Activated CD4-positive, alpha-beta T cell treated with anti-CD3 and anti-CD28 coated beads, Interleukin-2, Interleukin-4, amounts not matched to agents 100 ng/mL and 50 ng/mL, durations not matched to agents 16 hours and 8 hours (primary cell): ENCODE data around the gene CFAP74.

Source experiments
- DNase-seq: peaks from one replicate; pipeline ENCODE4 v3.0.0-alpha.2; 2020; ENCODE audit warnings: low spot score

Gene CFAP74

DNA sequence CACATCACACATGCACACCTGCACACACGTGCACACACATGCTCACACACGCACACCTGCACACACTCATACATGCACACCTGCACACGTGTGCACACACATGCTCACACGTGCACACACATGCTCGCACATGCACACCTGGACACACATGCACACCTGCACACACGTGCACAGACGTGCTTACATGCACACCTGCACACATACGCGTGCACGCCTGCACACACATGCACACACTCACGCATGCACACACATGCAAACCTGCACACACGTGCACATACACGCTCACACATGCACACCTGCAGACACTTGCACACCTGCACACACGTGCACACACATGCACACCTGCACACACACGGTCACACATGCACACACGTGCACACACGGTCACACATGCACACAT, 32.6 kb downstream of the CFAP74 start:
- DNase-seq, result no peak

DNA sequence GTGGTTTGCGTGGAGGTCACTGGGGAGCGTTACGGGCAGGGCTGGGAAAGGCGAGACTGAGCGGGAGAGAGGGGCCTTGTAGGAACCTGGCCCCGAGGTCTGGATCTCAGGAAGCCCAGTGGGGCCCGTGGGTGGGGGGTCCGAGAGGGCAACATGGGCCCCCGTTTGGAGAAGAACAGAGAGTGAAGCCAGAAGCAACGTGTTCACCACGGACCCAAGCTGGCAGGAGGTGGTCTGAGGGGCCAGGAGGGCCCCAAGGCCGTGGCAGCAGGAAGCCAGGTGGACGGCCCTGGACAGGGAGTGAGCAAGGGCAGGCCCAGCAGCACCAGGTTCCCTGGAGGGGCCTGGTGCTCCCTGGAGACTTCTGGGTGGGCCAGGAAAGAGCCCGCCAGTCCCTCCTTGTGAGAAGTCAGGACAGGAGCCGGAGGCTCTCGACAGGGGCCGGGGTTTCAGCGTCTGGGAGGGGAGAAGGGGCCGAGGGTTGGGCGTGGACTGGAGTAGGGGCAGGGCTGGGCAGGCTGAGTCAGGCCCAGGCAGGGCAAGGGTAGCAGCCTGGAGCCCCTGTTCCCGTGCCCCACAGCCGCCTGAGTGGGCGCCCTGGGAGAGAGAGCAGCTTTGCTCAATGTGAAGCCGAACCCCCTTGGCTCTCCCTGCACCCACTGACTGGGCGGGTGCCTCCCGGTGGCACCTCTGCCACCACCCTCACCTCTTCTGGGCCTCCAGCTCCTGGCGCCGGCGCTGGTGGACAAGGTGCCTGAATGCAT, 33.5 kb downstream of the CFAP74 start:
- no peak for DNase-seq

DNA sequence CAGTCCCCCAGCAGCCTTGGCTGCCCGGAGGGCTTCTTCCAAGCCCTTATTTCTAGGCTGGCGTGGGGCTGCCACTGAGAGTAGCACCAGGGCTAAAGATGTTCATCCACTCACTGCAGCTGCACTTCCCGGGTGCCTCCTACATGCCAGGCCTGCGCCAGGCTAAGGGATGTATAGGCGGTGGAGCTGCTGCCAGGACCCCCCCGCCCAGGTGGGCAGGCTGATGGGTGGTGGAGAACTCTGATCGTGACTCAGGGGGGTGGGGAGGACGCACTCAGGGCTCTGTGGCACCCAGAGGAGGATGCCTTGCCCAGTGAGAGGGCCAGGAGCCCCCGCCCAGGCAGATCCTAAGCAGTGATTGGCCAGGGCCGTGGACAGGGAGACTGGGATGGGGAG, 34.1 kb downstream of the CFAP74 start:
- DNase-seq, result no peak

DNA sequence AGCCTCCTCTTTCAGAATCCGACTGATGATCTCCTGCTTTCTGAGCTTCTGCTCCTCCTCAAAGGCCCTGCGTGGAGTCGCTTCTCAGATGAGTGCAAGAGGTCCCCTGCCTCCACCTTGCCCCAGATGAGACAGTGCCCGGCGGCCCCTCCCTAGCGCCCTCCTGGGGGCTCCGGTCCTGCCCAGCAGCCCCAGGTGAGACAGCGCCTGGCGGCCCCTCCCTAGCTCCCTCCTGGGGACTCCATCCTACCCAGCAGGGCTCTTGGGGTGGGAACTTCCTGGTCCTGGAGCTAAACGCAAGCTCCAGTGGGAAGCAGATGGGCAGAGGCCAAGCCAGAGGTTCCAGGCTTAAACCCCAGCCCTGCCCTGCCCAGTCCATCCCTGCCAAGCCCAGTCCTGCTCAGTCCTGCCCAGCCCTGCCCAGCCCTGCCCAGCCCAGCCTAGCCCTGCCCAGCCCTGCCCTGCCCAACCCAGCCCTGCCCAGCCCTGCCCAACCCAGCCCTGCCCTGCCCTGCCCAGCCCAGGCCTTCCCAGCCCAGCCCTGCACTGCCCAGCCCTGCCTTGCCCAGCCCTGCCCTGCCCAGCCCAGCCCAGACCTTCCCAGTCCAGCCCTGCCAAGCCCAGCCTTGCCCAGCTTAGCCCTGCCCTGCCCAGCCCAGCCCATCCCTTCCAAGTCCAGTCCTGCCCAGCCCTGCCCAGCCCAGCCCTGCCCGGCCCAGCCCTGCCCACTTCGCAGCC, 34.6 kb downstream of the CFAP74 start:
- no peak for DNase-seq

DNA sequence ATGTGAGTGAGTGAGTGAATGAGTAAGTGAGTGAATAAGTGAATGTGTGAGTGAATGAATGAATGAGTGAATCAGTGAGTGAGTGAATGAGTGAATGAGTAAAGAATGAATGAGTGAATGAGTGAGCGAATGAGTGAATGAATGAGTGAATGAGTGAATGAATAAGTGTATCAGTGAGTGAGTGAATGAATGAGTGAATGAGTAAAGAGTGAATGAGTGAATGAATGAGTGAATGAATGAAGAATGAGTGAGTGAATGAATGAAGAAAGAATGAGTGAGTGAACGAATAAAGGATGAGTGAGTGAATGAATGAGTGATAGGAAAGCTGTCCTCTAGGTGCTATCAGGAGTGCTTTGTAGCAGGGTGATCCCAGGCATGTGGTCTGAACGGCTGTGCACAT, 35.7 kb downstream of the CFAP74 start:
- DNase-seq, result no peak

DNA sequence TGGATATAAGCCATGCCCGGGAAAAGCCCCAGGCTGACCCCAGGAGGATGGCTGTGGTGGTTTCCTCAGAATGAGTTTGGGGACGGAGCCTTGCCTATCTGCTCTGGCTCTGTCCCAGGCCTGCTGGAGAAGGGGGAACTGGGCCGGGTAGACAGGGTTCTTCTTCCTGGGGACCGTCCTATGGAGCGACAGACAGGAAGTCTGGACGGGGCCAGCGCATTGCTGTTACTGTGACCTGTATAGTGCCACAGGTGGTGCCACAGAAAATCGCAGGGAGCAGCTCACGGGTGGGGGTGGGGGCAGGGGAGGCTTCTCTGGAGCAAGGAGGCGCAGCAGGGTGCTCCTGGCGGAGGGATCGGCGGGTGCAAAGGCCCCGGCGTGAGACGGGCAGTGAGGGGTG, 36.4 kb downstream of the CFAP74 start:
- DNase-seq, result no peak

DNA sequence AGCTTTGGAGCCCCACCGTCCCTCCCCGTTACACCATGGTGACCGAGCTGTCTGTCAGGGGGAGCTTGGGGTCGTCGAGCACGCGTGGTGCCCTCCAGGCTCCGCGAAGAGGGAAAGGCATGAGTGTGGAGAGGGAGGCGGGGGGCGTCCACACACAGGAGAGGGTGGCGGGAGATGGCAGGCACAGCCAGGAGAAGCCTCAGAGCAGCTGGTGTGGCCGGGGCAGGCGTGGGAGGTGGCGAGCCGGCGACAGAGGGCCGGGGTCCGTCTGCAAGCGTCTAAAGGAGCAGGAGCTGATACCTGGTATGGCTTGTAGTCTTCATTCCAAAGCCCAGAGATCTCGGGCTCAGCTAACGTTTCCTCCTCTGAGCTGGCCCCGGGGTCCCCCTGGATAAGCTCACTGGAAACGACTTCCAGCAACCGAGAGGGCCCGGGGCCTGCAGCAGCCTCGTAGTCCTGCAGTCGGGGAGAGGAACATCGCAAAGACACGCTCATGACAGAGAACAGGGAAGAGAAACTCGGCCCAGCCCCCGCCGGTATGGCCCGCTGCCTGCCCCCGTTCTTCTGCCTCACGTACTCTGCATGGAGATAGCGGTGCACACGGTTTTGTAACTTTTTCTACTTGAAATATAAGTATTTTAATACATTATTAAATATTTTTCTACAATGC, 37.4 kb downstream of the CFAP74 start:
- DNase-seq, result no peak

DNA sequence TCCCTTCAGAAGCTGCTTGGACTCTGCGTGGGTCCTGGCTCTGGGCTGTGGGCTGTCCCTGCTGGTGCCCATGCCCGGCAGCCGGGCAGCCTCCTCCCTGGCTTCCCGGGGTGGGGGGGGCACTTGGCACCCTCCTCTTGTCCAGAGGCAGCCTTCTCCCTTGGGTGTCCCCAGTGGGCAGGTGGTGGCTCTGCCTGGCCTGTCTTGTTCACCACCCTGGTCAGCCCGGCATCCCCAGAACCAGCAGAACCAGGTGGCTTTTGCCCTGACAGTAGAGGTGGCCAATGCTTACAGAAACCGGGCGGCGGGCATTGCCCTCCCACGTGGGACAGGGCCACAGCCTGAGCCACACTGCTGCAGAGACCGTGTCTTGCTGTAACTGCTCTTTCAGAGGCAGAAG, 38.0 kb downstream of the CFAP74 start:
- no peak for DNase-seq

DNA sequence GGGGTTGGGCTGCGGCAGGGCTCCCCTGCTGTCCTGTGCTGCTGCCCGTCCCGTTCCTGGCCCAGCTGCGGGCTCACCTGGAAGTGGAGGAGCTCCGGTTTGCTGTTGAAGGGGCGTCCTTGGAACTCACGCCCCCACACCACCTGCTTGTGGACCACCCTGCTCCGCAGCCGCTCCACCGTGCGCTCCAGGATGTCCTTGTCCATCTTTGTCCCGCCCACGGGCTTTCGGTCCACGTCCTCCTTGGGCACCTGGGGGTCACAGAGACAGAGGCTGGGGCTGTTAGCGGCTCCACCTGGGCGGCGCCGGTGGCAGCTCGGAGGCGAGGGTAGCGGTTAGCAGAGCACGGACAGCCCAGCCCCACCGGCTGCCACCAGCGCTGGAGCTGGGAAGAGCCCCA, 38.8 kb downstream of the CFAP74 start:
- DNase-seq, result no peak

DNA sequence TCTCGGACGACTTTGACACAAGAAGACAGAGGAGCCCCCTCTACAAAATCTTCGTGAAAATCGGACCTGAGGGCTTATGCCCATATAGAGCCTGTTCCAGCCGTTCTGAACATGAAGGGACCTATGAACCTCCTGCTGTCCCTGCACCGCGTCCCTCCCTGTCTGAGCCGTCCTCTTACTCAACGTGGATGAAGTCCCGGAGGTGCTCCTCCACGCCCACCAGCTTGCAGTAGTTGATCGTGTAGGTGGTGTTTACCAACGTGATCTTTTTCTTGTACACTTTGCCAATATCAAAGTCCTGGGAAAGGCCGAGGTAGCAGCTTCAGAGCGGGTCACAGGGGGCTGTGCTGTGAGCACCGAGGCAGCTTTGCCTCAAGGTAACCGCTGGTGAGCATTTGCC, 40.0 kb downstream of the CFAP74 start:
- no peak for DNase-seq

DNA sequence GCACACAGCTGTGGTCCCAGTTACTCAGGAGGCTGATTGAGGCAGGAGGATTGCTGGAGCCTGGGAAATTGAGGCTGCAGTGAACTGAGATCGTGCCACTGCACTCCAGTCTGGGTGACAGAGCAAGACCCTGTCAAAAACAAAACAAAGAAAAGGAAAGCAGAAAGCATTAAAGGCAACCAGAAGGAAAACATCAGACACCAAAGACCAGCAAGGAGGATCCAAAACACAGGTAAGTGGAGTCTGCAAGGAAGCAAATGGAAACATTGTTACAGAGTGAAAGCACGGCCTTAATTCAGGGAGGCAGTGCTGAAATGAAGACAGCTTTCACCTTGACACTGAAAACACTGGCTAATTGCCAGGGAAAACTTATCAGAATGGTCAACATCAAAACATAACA, 40.8 kb downstream of the CFAP74 start:
- DNase-seq, result no peak

DNA sequence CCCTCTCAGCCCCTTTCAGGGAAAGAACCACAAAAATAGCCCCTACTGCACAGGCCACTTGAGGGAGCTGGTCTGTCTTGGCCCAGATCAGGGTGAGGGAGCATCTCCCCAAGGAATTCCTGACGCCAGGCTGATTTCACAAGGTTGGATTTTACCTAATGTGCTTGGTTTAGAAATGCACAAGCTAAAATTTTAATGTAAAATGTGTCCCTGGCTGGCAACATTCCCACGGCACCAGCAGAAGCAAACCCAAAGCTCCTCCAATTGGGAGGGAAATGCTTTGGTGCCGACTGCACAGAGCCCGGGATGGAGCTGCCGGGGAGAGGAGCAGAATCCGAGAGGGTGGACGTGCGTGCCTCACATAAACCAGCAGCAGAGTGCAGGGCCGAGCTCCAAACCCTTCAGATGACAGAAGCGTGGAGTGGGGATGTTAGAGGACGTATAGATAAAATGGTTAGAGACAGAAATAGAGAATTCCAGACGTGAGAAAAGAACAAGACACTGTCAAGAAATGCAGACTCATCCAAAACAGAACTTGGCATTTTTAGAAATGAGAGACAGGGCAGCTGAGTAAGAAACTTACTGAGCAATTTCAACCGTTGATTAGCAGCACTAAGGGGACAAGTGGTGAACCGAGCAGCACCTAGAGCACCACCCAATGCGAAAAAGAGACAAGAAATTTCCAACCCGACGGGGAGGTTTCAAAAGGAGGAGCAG, 42.9 kb downstream of the CFAP74 start:
- DNase-seq, result no peak

DNA sequence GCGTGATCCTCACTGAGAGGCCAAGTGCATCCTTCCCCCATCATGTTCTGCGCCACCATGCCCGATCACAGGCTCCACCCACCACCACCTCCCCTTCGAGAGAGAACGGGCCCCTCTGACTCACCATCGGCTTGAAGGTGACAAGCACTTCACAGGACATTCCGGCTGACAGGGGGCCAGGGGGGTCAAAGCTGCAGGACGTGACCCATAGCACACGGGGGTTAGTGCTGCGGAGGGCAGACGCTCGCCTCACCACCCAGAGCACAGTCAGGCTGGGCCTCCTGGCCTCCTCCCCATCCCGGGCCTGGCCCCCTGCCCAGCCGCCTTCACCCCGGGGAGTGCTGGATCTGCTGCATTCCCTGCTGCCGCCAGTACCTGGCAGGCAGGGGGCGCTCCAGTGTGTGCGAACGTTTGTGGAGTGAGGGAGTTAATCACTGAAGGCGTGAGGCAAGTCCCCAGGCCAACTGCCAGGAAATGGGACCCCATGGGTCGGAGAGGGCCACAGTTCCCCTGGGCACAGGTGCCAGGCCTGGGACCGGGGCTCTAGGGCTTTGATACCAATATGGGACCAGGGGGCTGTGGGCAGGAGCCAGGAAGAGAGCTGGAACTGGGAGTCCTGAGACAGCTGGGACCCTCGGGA, 43.6 kb downstream of the CFAP74 start:
- peak; percentile 68 for DNase-seq

DNA sequence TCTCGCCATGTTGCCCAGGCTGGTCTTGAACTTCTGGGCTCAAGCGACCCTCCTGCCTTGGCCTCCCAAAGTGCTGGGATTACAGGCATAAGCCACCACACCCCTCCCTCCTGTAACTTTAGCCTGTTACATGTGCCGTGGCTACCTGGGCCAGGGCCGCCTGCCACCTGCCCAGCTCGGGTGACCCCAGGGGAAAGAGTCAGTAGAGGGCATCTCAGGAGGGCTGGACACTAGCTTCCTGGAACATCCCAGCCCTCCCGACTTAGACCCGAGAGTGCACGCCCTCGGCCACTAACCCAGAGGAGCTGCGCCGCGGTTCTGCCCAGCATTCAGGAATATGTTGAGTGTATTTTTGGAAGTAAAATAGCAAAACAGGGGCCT, 44.1 kb downstream of the CFAP74 start:
- no peak for DNase-seq

DNA sequence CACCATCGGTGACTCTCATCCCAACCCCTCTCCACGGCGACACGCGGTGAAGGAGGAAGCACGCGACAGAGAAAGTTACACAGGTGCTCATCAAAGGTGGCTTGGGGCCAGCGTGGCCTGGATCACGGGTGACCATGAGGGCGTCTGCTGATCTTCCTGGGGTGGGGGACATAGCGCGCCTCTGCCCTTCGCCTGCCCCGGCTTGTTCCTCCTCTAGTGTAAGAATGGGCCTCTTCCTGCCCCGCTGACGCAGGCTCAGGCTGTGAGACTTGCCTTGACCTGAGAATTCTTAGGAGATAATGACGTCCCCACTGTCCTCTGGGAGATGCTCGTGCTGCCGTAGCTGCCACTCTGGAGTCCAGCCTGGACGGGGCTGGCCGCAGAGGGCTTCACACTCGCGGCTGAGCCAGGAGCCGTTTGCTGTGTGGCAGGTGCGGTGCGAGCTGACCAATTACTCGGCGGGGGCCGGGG, 45.5 kb downstream of the CFAP74 start:
- no peak for DNase-seq

DNA sequence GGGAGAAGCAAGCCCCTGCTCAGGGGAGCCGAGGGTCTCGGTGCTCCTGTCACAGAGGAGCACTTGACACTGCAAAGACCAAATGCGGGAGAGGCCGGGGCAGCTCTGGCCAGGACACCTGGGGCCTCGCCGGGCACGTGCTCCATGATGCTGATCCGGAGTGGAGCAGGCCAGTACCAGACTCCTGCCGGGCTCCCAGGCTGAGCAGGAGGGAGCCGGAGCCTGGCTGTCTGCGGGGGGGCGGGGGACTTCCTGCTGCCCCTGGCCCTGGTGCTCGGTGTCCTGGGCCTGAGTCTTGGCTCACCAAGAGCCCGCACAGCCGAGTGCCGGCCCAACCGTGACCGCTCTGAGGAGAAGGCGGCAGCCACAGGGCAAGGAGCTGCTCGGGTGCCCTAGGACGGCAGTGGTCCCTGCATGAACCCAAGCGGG, 46.0 kb downstream of the CFAP74 start:
- no peak for DNase-seq

DNA sequence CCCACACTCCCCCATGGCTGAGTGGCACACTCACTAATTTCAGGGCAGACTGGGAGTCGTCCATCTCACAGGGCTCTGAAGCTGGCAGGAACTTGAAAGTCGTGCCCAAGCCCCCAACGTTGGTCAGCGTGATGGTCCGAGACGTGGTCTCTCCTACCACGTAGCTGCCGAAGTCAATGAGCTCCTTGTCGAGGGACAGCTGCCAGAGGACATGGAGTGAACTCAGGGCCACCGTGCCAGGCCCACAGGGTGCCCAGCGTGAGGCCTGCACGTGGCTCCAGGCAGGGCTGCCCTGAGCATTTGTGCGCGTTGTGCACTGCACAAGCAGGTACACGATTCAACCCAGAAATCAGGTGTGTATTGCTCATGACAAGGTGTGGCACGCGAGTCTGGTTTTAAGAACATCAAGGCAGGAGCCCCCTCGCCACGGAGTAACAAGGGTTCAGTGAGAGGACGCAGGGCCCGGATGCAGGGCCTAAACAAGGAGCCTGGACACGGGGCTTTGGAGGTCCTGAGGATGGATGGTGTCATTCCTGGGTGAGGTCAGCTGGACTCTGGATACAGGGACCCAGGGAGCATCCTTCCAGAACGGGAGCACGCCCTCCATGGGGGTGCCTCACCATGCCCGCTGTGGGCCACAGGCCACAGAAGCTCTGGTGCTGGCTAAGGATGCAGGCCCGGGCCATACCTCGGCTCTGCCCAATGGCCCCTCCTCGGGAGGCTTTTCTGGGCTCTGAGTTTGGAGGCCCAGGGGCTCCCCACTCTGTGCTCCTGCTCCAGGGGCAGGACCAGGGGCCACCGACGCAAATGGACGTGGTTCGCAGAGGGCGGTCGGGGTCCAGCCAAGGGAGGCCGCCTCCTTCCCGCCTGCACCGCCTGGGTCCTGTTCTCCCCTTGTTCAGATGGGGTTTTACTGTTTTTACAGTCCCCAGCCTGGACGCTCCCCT, 46.7 kb downstream of the CFAP74 start:
- DNase-seq, result no peak

DNA sequence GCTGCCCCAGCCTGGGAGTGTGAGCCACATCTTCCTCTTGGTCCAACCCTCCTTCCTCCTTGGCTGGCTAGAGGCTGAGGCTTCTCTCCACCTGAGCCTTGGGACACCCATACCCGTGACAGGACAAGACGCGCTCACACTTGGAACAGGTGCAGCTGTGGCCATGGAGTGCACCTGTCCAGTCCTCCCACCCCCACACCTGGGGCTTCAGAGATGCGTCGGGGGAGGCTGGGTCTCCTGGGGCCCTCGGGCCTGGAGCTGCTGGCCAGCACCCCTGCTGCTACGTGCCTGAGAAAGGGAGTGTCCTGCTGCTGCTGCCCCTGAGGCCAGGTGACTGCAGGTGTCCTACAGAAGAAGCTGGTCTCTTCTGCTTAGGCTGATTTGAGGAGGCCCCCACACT, 47.5 kb downstream of the CFAP74 start:
- no peak for DNase-seq

DNA sequence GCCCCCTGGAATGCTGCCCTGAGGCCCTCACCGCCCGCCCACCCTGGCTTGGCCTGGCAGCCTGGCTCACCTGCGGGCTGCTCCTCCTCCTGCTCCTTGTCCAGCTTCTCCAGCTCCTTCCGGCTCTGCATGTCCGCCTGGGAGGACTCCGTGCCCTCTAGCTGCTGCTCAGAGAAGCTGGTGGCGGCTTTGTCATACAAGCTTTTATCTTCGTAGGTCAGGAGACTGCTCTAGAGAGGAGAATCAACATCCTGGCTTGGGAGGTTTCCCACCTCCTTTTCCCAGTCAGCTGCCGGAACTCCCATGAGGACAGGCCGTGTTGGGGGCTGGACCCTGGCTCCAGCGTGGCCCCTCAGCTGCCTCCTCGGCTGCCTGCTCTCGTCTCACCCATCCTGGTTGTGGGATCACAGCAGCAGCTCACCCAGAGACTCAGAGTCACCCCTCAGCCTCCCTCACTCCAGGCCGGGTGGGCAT, 47.9 kb downstream of the CFAP74 start:
- DNase-seq, result no peak

DNA sequence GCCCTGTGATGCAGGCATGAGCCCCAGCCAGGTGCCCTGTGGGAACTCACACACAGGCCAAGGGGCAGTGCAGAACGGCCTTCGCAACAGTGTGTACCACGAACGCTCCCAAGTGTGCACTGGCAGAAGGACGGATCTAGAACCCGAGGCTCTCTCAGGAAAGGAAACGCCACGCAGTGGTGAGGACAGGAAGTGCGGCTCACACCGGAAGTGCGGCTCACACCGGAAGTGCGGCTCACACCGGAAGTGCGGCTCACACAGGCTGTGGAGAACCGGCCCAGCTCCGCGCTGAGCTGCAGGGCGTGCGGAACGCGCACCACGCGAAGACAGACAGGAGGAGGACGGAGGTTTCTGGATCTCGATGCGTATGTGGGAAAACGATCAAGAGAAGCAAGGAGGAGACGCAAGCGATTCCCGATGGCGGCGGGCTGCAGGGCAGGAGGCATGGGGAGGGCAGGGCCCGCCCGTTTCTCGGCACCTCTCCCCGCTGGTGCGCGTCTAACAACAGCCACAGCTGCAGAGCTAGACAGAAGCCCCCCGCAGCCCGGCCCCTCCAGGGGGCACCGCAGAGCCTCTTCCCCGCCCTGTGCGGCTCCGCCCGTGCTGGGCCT, 48.6 kb downstream of the CFAP74 start:
- DNase-seq, result no peak
